Stomach (tissue), 9 donors: ENCODE results near the gene CLNS1A. TPM values are rescaled to one million over a fixed set of nuclear protein-coding genes. Genes with fewer than 3 reads are reported as not detected.
A peak's percentile ranks its signal among the peaks of the same experiment; 100 is the strongest.

Source experiments
- DNase-seq, 2 donors: peaks; one replicate each; pipeline versions ENCODE4 v3.0.0 to v3.0.0-alpha.2; 2013 to 2019
- H3K27ac ChIP-seq, 5 donors: fragments of 200-600 bp in 4 of 5; sonication (generic) in 4 of 5; one replicate each; pipeline ENCODE4 v1.5.1; 2013 to 2019; ENCODE audit warnings: mild to moderate bottlenecking in 1 of 5, moderate library complexity in 1 of 5
- H3K27me3 ChIP-seq, 3 donors: fragments of 200-600 bp; sonication (generic); one replicate each; pipeline ENCODE4 v1.5.1; 2017 to 2019; ENCODE audit warnings: mixed run types in 1 of 3
- H3K36me3 ChIP-seq, 4 donors: fragments of 200-600 bp; sonication (generic); 1 replicate in 3 of 4; 2 replicates in 1 of 4; pipeline ENCODE4 v1.5.1; 2016 to 2019
- H3K4me1 ChIP-seq, 4 donors: fragments of 200-600 bp; sonication (generic); one replicate each; pipeline ENCODE4 v1.5.1; 2016 to 2019
- H3K4me3 ChIP-seq, 4 donors: fragments of 200-600 bp; sonication (generic) in 3 of 4; one replicate each; pipeline ENCODE4 v1.5.1; 2016 to 2019; ENCODE audit warnings: mild to moderate bottlenecking in 1 of 4
- H3K9me3 ChIP-seq, 4 donors: fragments of 200-600 bp; sonication (generic); one replicate each; pipeline ENCODE4 v1.5.1; 2016 to 2019
- CTCF ChIP-seq, 7 experiments: fragments of 450-650 bp in 4 of 7; fragments of 200-600 bp in 3 of 7; sonication (generic) in 3 of 7; IDR thresholded peaks; one replicate each; pipeline ENCODE4 v1.5.1; 2016 to 2019; ENCODE audit warnings: antibody characterized with exemption in 7 of 7, control low read depth in 2 of 7, mild to moderate bottlenecking in 1 of 7
- EP300 ChIP-seq: sonication (generic); formaldehyde crosslinking; IDR thresholded peaks from one replicate; pipeline ENCODE4 v1.6.1; 2017; ENCODE audit warnings: antibody characterized with exemption
- POLR2A ChIP-seq, 4 donors: fragments of 450-650 bp; IDR thresholded peaks; one replicate each; pipeline ENCODE4 v1.6.1; 2016; ENCODE audit warnings: antibody characterized with exemption in 4 of 4, control low read depth in 2 of 4, mild to moderate bottlenecking in 1 of 4, moderate library complexity in 1 of 4
- POLR2AphosphoS5 ChIP-seq, 3 donors: sonication (generic); formaldehyde crosslinking; IDR thresholded peaks; one replicate each; pipeline ENCODE4 v1.6.1; 2016; ENCODE audit warnings: antibody characterized with exemption in 3 of 3
- WGBS, 5 donors: extraction: QIAGEN DNeasy Blood & Tissue Kit in 3 of 5; methylation state at CpG; one replicate each; pipeline versions ENCODE4 v1.1.5 to v1.1.7; 2013 to 2018; 5-methylcytosine and 5-hydroxymethylcytosine counted together
- intact Hi-C: fragments of 100-400 bp; cut with DNase I; formaldehyde crosslinking; loops from one replicate; pipeline ENCODE4 v1.15.1; 2023; ENCODE audit warnings: low total_unique reads
- polyA plus RNA-seq, 3 donors: library from polyadenylated mRNA; stranded (reverse); fragments of 200-250 nt; gene quantifications; one replicate each; pipeline ENCODE4 v1.2.3, GENCODE V29; 2013
- total RNA-seq, 5 donors: library from RNA; depleted of rRNA; stranded (reverse); fragments of >200 nt; gene quantifications; one replicate each; pipeline versions ENCODE4 v1.1.0 to v1.2.3, GENCODE V29; 2014 to 2016
- donor health status: healthy with polysubstance abuse.
- donor health status: Bipolar disorder and iron deficiency.
- donor health status: healthy.

The CLNS1A gene
- total and polyA plus RNA-seq, 8 donors = 37.8 to 98.6 (median 81.0) TPM

GRCh38 chr11:77672264-77672663, 34.7 kb upstream of the CLNS1A start:
- DNase-seq = no peak
- H3K27ac ChIP-seq = no peak overlapping the region
- no peak for TF ChIP-seq CTCF (IDR thresholded peaks at IDR 0.05)
- no peak for TF ChIP-seq POLR2AphosphoS5 (IDR thresholded peaks at IDR 0.05)
- TF ChIP-seq POLR2A (IDR thresholded peaks at IDR 0.05) = no peak
- TF ChIP-seq EP300 = no peak
- H3K4me3 ChIP-seq = no peak overlapping the region
- no peaks in the 10 kb centered on the region for H3K4me1 ChIP-seq
- peaks cover 46 to 98% (median 98%) of the 10 kb centered on the region in 4 donors for H3K36me3 ChIP-seq
- no peaks in the 10 kb centered on the region for H3K9me3 ChIP-seq
- intact Hi-C loops = no loop called here
- WGBS, 5 donors = 94 to 100% (median 100%) methylated on average over 1 of the region's 1 CpG
- no peaks in the 10 kb centered on the region for H3K27me3 ChIP-seq

- intact Hi-C loops = no loop called here
- Histone ChIP-seq H3K36me3 (peaks cover 42 to 98% (median 96%) of the 10 kb centered on the region in 4 donors), H3K27ac (no peak overlapping the region), H3K4me3 (no peak overlapping the region), H3K27me3 (no peaks in the 10 kb centered on the region), H3K4me1 (no peaks in the 10 kb centered on the region), H3K9me3 (no peaks in the 10 kb centered on the region)
- peak in 1 of 2 donors; percentile 8 for DNase-seq
- 82 to 94% (median 90%) methylated on average over 2 of the region's 2 CpGs for WGBS, 5 donors
- TF ChIP-seq POLR2AphosphoS5 (IDR thresholded peaks at IDR 0.05) (peak in 1 of 3 donors; percentile 5), EP300 (no peak)
Observed at GRCh38 chr11:77669848-77670511, 32.4 kb upstream of the CLNS1A start.

GRCh38 chr11:77668760-77669159, 31.2 kb upstream of the CLNS1A start:
- peaks cover 37 to 97% (median 94%) of the 10 kb centered on the region in 4 donors for H3K36me3 ChIP-seq
- WGBS, 5 donors = 82 to 96% (median 83%) methylated on average over 3 of the region's 3 CpGs
- H3K4me1 ChIP-seq = no peaks in the 10 kb centered on the region
- H3K9me3 ChIP-seq = no peaks in the 10 kb centered on the region
- no peak overlapping the region for H3K4me3 ChIP-seq
- TF ChIP-seq EP300 (no peak), CTCF (IDR thresholded peaks at IDR 0.05) (no peak), POLR2A (IDR thresholded peaks at IDR 0.05) (no peak), POLR2AphosphoS5 (IDR thresholded peaks at IDR 0.05) (no peak)
- H3K27me3 ChIP-seq = no peaks in the 10 kb centered on the region
- no peak overlapping the region for H3K27ac ChIP-seq
- intact Hi-C loops = no loop called here
- no peak for DNase-seq

GRCh38 chr11:77665240-77665965, 27.8 kb upstream of the CLNS1A start:
- no peaks in the 10 kb centered on the region for H3K27me3 ChIP-seq
- peaks cover 23 to 68% (median 63%) of the 10 kb centered on the region in 4 donors for H3K36me3 ChIP-seq
- WGBS, 5 donors = 83 to 90% (median 88%) methylated on average over 7 of the region's 7 CpGs
- intact Hi-C loops = no loop called here
- no peak overlapping the region for H3K4me3 ChIP-seq
- no peaks in the 10 kb centered on the region for H3K9me3 ChIP-seq
- no peak overlapping the region for H3K27ac ChIP-seq
- no peak for DNase-seq
- TF ChIP-seq POLR2AphosphoS5 (IDR thresholded peaks at IDR 0.05) = no peak
- no peak for TF ChIP-seq CTCF (IDR thresholded peaks at IDR 0.05)
- no peak for TF ChIP-seq POLR2A (IDR thresholded peaks at IDR 0.05)
- no peak for TF ChIP-seq EP300
- no peaks in the 10 kb centered on the region for H3K4me1 ChIP-seq
